GM12875 (cell line): ENCODE results near the gene ERCC1.

ENCODE experiments used
- H3K4me3 ChIP-seq: one replicate; pipeline ENCODE4 v1.5.1; 2011; ENCODE audit warnings: low read depth, low read length, control low read depth
- TF ChIP-seq, protein P1 (sequence below): IDR thresholded peaks from 2 replicates; pipeline ENCODE4 v1.5.1; 2011; ENCODE audit warnings: low read depth, mild to moderate bottlenecking, control low read depth, inconsistent platforms, low read length, moderate library complexity, borderline replicate concordance; ENCODE audit not compliant: insufficient read depth

The ERCC1 gene

DNA sequence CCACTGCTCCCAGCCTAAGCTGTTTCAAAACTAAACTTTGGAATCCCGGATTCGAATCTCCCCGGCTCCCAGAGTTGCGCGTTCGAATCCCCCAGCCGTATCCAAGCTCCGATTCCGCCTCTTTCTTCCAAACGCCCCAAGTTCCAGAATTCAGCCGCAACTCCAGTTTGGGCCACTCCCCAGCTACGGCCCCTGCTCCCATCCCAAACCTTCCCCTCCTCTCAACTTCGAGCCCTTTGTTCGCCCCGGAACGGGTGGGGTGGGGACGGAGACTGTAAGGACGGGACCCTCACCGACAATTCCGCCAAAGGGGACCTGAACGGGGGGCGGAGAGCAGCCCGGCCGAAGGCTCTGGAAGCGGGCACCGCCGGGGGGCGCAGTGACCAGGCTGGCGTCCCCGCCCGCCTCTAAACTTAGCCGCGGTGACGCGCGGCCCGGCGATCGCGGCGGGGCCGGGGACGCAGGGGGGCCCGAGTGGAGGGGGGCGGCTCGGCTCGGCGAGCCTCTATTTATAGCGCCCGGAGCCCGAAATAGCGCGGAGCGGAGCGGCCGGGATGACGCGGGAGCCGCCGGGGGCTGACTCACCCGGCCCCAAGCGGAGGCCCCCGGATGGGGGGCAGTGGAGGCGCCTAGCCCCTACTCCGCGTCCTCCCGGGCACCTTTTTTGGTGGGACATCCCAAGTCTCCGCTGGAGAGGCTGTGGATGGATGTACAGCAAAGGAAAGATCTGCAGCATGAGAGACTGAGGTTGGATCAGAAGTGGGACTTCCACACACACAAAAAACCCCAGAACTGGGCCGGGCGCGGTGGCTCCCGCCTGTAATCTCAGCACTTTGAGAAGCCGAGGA, 4.9 kb upstream of the ERCC1 start:
- peak overlapping the region; percentile 35 for H3K4me3 ChIP-seq
- TF ChIP-seq, protein P1, sequence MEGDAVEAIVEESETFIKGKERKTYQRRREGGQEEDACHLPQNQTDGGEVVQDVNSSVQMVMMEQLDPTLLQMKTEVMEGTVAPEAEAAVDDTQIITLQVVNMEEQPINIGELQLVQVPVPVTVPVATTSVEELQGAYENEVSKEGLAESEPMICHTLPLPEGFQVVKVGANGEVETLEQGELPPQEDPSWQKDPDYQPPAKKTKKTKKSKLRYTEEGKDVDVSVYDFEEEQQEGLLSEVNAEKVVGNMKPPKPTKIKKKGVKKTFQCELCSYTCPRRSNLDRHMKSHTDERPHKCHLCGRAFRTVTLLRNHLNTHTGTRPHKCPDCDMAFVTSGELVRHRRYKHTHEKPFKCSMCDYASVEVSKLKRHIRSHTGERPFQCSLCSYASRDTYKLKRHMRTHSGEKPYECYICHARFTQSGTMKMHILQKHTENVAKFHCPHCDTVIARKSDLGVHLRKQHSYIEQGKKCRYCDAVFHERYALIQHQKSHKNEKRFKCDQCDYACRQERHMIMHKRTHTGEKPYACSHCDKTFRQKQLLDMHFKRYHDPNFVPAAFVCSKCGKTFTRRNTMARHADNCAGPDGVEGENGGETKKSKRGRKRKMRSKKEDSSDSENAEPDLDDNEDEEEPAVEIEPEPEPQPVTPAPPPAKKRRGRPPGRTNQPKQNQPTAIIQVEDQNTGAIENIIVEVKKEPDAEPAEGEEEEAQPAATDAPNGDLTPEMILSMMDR, result peak; percentile 57

DNA sequence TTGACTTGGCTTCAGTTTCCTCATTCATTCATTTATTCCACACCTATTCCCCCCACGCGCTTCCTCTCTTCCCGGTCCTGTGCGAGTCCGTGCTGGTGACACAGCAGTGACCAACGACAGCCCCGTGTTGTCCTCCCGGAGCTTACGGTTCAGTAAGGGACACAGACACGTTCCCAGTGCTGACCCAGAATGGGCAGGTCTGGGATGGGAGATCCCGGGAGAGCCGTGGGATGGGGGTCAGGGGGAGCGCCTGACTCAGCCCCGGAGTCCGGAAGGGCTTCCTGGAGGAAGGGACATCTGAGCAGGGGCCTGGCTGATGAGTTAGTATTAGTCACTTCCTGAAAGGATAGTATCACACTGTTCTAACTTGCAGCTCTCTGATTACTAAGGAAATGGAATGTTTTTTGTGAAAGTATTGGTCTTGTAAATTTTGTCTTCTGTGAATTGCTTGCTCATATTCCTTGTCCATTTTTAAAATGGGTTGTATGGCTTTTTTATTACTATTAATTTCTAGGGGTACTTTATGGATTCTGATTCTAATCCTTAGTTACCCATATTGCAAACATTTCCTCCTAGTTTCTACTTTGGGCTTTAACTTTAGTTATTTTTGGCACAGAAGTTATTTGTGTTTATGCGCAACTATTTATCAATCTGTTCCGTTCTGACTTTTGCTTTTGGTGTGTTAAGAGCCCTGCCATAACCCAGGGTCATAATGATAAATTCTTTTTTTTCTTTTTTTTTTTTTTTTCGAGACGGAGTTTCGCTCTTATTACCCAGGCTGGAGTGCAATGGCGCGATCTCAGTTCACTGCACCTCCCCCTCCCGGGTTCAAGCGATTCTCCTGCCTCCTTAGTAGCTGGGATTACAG, 708 bp upstream of the ERCC1 start:
- TF ChIP-seq, protein P1, result no peak
- H3K4me3 ChIP-seq, result peak overlapping the region; percentile 56

DNA sequence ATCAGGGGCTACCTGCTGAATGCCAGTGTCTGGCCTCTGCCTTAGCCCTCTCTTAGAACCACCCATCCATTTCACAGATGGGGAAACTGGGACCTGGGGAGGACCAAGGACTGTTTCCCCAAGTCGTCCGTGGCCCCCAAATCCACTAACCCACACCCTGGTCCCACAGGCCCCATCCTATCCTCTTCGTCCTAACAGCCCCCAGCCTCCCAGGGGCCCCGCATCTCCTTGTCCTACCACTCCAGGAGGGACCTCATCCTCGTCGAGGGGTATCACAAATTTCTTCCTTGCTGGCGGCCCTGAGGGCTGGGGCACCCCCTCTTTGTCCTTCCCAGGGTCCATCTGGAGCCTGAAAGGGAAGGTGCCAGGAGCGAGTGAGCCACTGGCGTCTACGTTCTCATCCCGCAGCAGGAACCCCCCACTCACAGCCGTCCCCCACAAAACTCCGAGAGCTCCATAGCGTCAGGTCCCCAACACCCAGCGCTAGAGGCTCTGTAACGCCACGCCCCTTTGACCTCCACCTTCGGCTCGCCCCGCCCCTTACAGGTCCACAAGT, 606 bp downstream of the ERCC1 start:
- H3K4me3 ChIP-seq, result peak overlapping the region; percentile 56
- TF ChIP-seq, protein P1, result no peak

GRCh38 chr19:45421947-45422498, 1.7 kb downstream of the ERCC1 start:
- H3K4me3 ChIP-seq, result no peak overlapping the region
- TF ChIP-seq, protein P1, result no peak

DNA sequence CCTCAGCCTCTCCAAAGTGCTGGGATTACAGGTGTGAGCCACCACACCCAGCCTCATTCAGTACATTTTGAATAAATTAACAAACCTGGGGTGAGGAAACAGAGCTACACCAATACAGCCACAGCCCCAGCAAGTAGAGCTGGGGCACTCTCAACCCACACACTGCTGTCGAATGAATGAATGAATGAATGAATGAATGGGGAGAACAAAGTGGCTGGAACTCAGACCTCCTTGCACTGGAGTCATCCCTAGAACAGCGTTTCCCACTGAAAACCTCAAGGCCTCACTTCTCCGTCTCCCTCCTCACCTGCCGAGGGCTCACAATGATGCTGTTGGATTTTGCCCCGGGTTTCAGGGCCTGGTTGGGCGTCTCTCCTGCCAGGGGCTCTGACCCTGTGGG, 2.8 kb downstream of the ERCC1 start:
- TF ChIP-seq, protein P1, result no peak
- no peak overlapping the region for H3K4me3 ChIP-seq

DNA sequence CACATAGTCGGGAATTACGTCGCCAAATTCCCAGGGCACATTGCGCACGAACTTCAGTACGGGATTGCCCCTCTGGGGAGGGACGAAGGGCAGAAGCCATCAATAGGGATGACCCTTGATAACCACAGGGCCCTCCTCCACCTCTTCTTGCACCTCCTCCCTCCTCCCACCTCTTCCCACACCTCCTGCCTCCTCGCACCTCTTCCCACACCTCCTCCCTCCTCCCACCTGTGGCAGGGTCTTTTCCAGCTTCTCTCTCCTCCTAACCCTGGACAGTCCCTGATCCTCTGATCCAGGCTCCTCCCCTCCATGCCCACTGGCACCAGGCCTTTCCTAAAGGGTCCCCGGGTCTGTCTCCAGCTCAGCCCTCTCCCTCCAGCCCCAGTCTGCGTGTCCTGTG, 3.4 kb downstream of the ERCC1 start:
- H3K4me3 ChIP-seq, result no peak overlapping the region
- TF ChIP-seq, protein P1, result no peak
